ENCODE measurements around the gene RANBP2. TPM values are rescaled to one million over a fixed set of nuclear protein-coding genes. Genes with fewer than 3 reads are reported as not detected.

The RANBP2 gene
- total RNA-seq, 1 donor from 2014 or later = 67.7 TPM

DNA sequence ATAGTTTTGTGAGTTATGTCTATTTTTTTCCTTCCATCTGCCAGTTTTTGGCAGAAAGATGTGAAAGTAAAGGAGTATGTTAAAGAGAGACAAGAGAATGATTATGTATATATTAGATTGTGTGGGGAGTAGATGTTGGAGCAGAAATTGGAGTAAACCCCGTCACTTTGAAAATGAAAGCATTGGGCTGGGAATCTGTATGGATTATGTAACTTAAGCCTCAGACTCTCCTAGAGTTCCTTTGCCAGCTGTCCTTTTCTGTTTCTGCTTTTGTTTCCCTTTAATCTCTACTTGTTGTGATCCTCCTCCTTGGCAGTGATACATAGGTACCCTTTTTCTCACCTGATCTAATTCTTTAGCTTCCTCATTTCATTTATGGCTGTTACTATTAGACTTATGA, 86.5 kb downstream of the RANBP2 start:
- Mint-ChIP-seq H3K4me1 (ENCODE audit: unreplicated experiment) (no peaks in the 10 kb centered on the region), H3K4me3 (ENCODE audit: unreplicated experiment) (no peak overlapping the region), H3K36me3 (ENCODE audit: low read depth, unreplicated experiment) (peaks cover 28% of the 10 kb centered on the region), H3K9me3 (ENCODE audit: unreplicated experiment) (peaks cover 9% of the 10 kb centered on the region), H3K27me3 (ENCODE audit: unreplicated experiment) (no peaks in the 10 kb centered on the region), H3K27ac (ENCODE audit: unreplicated experiment) (no peak overlapping the region)
- no peak for DNase-seq (ENCODE audit: low spot score)
- no peak for TF ChIP-seq CTCF (IDR thresholded peaks at IDR 0.05; ENCODE audit: unreplicated experiment)

DNA sequence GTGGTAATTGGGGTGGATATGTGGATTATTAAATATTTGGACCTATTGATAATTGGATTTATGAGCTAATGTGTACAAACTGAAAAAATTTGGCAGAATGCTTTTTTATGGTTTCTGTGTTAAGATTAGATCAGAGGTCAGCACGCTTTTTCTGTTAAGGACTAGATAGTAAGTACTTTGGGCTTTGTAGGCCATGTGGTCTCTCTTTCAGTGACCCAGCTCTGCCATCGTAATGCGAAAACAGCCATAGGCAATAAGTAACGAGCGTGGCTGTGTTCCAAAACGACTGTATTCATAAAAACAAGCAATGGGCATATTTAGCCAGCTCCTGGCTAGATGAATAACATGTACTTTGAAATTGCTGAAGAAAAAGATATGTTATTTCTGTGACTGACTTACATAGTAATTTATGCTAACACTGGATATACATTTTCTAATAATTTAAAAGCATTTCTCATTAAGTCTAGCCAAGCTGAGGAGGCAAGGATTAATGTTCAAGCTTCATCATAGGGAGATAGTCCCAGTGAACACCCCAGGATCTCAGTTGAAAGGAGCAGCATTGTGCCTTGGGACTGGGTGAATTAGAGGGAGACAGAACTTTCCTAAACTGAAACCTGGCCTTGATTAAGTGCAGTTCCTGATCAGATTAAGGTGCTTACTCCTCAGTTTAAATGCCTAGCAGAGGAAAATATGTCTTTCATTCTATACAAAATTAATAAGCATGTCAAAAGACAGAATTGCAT, 87.3 kb downstream of the RANBP2 start:
- peaks cover 28% of the 10 kb centered on the region for H3K36me3 Mint-ChIP-seq (ENCODE audit: low read depth, unreplicated experiment)

DNA sequence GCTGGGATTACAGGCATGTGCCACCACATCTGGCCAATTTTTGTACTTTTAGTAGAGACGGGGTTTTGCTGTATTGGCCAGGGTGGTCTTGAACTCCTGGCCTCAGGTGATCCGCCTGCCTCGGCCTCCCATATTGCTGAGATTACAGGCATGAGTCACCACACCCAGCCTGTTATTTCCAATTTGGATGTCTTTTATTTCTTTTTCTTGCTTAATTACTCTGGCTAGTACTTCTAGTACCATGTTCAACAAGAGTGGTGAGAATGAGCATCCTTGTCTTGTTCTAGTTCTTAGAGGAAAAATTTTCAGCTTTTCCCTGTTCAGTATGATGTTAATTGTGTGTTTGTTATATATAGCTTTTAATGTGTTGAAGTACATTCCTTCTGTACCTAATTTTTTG, 90.7 kb downstream of the RANBP2 start:
- no peak for DNase-seq (ENCODE audit: low spot score)
- no peak overlapping the region for H3K27ac Mint-ChIP-seq (ENCODE audit: unreplicated experiment)
- H3K36me3 Mint-ChIP-seq (ENCODE audit: low read depth, unreplicated experiment) = peaks cover 36% of the 10 kb centered on the region
- no peaks in the 10 kb centered on the region for H3K4me1 Mint-ChIP-seq (ENCODE audit: unreplicated experiment)
- H3K4me3 Mint-ChIP-seq (ENCODE audit: unreplicated experiment) = peak overlapping the region; percentile 8
- no peak for TF ChIP-seq CTCF (IDR thresholded peaks at IDR 0.05; ENCODE audit: unreplicated experiment)
- H3K27me3 Mint-ChIP-seq (ENCODE audit: unreplicated experiment) = no peaks in the 10 kb centered on the region
- H3K9me3 Mint-ChIP-seq (ENCODE audit: unreplicated experiment) = peaks cover 9% of the 10 kb centered on the region

More for the DNA sequence above, 87.3 kb downstream of the RANBP2 start:
- H3K4me1 Mint-ChIP-seq (ENCODE audit: unreplicated experiment) = no peaks in the 10 kb centered on the region
- no peak overlapping the region for H3K4me3 Mint-ChIP-seq (ENCODE audit: unreplicated experiment)
- peaks cover 9% of the 10 kb centered on the region for H3K9me3 Mint-ChIP-seq (ENCODE audit: unreplicated experiment)
- DNase-seq (ENCODE audit: low spot score) = no peak
- H3K27ac Mint-ChIP-seq (ENCODE audit: unreplicated experiment) = no peak overlapping the region
- H3K27me3 Mint-ChIP-seq (ENCODE audit: unreplicated experiment) = no peaks in the 10 kb centered on the region
- no peak for TF ChIP-seq CTCF (IDR thresholded peaks at IDR 0.05; ENCODE audit: unreplicated experiment)

GRCh38 chr2:108810993-108811957, 92.0 kb downstream of the RANBP2 start:
- Mint-ChIP-seq H3K27me3 (ENCODE audit: unreplicated experiment) (no peaks in the 10 kb centered on the region), H3K4me3 (ENCODE audit: unreplicated experiment) (no peak overlapping the region), H3K9me3 (ENCODE audit: unreplicated experiment) (peaks cover 9% of the 10 kb centered on the region), H3K4me1 (ENCODE audit: unreplicated experiment) (no peaks in the 10 kb centered on the region), H3K36me3 (ENCODE audit: low read depth, unreplicated experiment) (peaks cover 40% of the 10 kb centered on the region), H3K27ac (ENCODE audit: unreplicated experiment) (no peak overlapping the region)
- no peak for DNase-seq (ENCODE audit: low spot score)
- TF ChIP-seq CTCF (IDR thresholded peaks at IDR 0.05; ENCODE audit: unreplicated experiment) = no peak

Measured in endothelial cell (in vitro differentiated cells).